Mammary epithelial cell (primary cell): Measurements from ENCODE around the gene ITGBL1.

ENCODE experiments used
- EZH2 ChIP-seq: IDR thresholded peaks from 2 replicates; pipeline ENCODE4 v1.6.1; 2012; ENCODE audit warnings: low read length, inconsistent platforms, borderline replicate concordance
- TF ChIP-seq, protein P1 (sequence below), 2 donors: IDR thresholded peaks in 1 of 2; conservative IDR thresholded peaks in 1 of 2; 2 replicates each; pipeline ENCODE4 v1.5.1; 2011 to 2012; ENCODE audit warnings: inconsistent platforms in 2 of 2, low read length in 2 of 2, mild to moderate bottlenecking in 2 of 2, control low read depth in 1 of 2, low read depth in 1 of 2; ENCODE audit not compliant: insufficient read depth in 1 of 2; ENCODE audit errors: extremely low read depth in 1 of 2

DNA sequence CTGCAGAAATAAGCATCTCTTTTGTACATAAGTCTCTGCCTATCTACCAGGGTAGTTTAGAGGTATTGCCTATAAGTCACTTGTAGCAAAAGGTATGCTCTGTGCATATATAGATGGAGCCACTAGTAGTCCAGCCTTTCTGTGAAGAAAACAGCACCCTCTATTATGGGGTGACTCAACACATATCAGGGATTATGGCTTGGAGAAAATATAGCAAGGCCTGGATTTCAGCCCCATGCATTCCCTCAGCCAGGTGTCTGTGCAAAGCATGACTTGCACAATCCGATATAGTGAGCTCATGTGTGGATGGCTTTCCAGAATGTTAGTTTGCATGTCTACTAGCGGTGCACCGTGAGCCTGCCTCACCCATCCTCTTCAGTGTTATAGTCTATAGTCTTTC is 22.7 kb upstream of the ITGBL1 start:
- TF ChIP-seq, protein P1, sequence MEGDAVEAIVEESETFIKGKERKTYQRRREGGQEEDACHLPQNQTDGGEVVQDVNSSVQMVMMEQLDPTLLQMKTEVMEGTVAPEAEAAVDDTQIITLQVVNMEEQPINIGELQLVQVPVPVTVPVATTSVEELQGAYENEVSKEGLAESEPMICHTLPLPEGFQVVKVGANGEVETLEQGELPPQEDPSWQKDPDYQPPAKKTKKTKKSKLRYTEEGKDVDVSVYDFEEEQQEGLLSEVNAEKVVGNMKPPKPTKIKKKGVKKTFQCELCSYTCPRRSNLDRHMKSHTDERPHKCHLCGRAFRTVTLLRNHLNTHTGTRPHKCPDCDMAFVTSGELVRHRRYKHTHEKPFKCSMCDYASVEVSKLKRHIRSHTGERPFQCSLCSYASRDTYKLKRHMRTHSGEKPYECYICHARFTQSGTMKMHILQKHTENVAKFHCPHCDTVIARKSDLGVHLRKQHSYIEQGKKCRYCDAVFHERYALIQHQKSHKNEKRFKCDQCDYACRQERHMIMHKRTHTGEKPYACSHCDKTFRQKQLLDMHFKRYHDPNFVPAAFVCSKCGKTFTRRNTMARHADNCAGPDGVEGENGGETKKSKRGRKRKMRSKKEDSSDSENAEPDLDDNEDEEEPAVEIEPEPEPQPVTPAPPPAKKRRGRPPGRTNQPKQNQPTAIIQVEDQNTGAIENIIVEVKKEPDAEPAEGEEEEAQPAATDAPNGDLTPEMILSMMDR (conservative IDR thresholded peaks at IDR 0.05 in 1 of 2, IDR thresholded peaks at IDR 0.05 in 1 of 2; ENCODE audit: extremely low read depth in 1 of 2, insufficient read depth in 1 of 2, low read depth in 1 of 2, low read length in 2 of 2), result no peak
- TF ChIP-seq EZH2, result no peak
